Activated T-cell treated with anti-CD3 and anti-CD28 coated beads, Interleukin-2, amount 50 U/mL, for 24 hours (primary cell): Measurements from ENCODE around the gene OR9G1.
"Not testable (repeated sequence)": the region's sequence is repeated elsewhere in the genome, so short reads cannot be mapped to it uniquely, and the experiment has no call there.

Source experiments
- DNase-seq: peaks from one replicate; pipeline ENCODE4 v3.0.0-alpha.2; 2020
- H3K27ac Mint-ChIP-seq: 2 replicates; pipeline ENCODE4 v1.8.0; 2020; ENCODE audit warnings: mild to moderate bottlenecking, mixed read lengths
- H3K27me3 Mint-ChIP-seq: 2 replicates; pipeline ENCODE4 v1.8.0; 2020; ENCODE audit warnings: mixed read lengths
- H3K36me3 Mint-ChIP-seq: 2 replicates; pipeline ENCODE4 v1.8.0; 2020; ENCODE audit warnings: low read depth, mixed read lengths
- H3K4me1 Mint-ChIP-seq: 2 replicates; pipeline ENCODE4 v1.8.0; 2020; ENCODE audit warnings: low read depth, mixed read lengths
- H3K4me3 Mint-ChIP-seq: 2 replicates; pipeline ENCODE4 v1.8.0; 2020; ENCODE audit warnings: mild to moderate bottlenecking, moderate library complexity, mixed read lengths
- H3K9me3 Mint-ChIP-seq: 2 replicates; pipeline ENCODE4 v1.8.0; 2020; ENCODE audit warnings: mixed read lengths

OR9G1 gene, protein sequence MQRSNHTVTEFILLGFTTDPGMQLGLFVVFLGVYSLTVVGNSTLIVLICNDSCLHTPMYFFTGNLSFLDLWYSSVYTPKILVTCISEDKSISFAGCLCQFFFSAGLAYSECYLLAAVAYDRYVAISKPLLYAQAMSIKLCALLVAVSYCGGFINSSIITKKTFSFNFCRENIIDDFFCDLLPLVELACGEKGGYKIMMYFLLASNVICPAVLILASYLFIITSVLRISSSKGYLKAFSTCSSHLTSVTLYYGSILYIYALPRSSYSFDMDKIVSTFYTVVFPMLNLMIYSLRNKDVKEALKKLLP

GRCh38 chr11:56698795-56699194, at the start of gene OR9G1:
Gene OR9G1 (plus strand): TSS chr11:56699095. CDS start chr11:56700388, 1,293 bp downstream.
- Mint-ChIP-seq H3K27ac (no peak within 1 kb of the TSS), H3K4me3 (no peak within 1 kb of the TSS), H3K27me3 (no peaks in the 10 kb centered on the region), H3K9me3 (peaks cover 3% of the 10 kb centered on the region), H3K36me3 (no peaks in the 10 kb centered on the region), H3K4me1 (no peaks in the 10 kb centered on the region)
- DNase-seq: no peak

DNA sequence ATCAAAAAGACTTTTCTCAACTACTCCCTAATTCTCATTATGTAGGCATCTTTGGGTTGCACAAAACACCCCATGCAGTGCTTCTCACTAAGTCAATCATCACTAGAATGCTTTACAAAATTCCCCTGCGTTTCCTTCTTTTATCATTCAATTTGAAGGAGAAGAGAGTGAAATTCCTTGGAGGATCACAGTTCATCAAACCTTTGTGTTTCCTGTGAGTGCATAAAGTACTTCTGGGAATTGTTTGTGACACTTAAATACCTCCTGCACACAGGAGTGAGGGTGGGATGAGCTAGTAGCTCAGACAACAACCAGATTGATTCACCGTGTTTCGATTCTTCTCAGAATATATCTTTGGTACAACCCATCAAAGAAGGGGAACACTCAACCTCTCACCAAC, 39.1 kb upstream of the OR9G1 start:
- Mint-ChIP-seq H3K4me1 (no peaks in the 10 kb centered on the region), H3K36me3 (no peaks in the 10 kb centered on the region), H3K9me3 (peaks cover 10% of the 10 kb centered on the region), H3K4me3 (no peak overlapping the region), H3K27me3 (no peaks in the 10 kb centered on the region), H3K27ac (no peak overlapping the region)
- no peak for DNase-seq

DNA sequence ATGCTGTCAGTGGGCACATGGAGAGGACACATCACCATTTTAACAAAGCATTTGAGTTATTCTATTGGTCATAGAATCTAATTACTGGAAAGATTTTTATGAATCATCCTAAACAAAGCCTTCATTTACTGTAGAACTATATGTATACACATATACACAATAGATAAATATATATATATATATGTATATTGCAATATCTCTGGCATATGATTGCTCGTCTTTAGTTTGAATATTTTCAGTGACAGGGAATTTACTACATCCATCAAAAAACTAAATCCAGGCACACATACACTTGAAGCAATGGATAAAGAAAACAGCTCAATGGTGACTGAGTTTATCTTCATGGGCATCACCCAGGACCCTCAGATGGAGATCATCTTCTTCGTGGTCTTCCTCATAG, 35.5 kb upstream of the OR9G1 start, which contains the start of gene OR5AR1:
TSS of gene OR5AR1 (plus strand) at position 301 of the 400 bp plus-strand sequence. CDS start at position 301, 0 bp downstream.
- no peak within 1 kb of the TSS for H3K27ac Mint-ChIP-seq
- H3K36me3 Mint-ChIP-seq: no peaks in the 10 kb centered on the region

GRCh38 chr11:56670984-56671383, 27.9 kb upstream of the OR9G1 start:
- Mint-ChIP-seq H3K27ac (no peak overlapping the region), H3K4me3 (no peak overlapping the region), H3K9me3 (peaks cover 6% of the 10 kb centered on the region), H3K36me3 (no peaks in the 10 kb centered on the region), H3K27me3 (no peaks in the 10 kb centered on the region), H3K4me1 (no peaks in the 10 kb centered on the region)
- no peak for DNase-seq

More for the DNA sequence above, 35.5 kb upstream of the OR9G1 start, which contains the start of gene OR5AR1:
- Mint-ChIP-seq H3K4me3 (no peak within 1 kb of the TSS), H3K9me3 (peaks cover 4% of the 10 kb centered on the region), H3K27me3 (no peaks in the 10 kb centered on the region), H3K4me1 (no peaks in the 10 kb centered on the region)
- DNase-seq: no peak

DNA sequence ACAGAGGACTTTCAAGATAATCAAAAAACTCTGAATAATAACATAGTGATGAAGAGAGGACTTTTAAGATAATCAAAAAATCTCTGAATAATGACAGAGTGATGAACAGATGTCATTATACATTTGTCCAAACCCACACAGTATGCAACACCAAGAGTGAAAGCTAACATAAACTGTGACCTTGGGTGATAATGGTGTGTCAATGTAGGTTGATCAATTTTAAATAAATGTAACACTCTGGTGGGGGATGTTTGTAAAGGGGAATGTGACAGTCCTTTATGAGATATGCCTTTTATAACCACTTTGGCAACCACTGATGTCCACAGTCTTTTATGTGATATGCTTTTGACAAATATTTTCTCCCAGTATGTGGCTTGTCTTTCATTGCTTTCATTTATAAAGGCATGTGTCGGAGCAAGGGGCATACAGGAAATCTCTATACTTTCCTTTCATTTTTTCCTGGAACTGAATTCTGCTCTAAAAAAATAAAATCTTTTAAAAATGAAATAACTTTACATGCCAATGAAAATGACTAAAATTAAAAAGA, 10.3 kb upstream of the OR9G1 start:
- Mint-ChIP-seq H3K36me3 (no peaks in the 10 kb centered on the region), H3K4me1 (no peaks in the 10 kb centered on the region), H3K27me3 (no peaks in the 10 kb centered on the region), H3K9me3 (peaks cover 16% of the 10 kb centered on the region), H3K27ac (no peak overlapping the region), H3K4me3 (no peak overlapping the region)
- no peak for DNase-seq

- H3K36me3 Mint-ChIP-seq, H3K4me3 Mint-ChIP-seq: not testable (repeated sequence)
Measured at GRCh38 chr11:56691179-56691578, 7.7 kb upstream of the OR9G1 start.

GRCh38 chr11:56693428-56693827, 5.5 kb upstream of the OR9G1 start:
- H3K36me3 Mint-ChIP-seq: no peaks in the 10 kb centered on the region
- no peak overlapping the region for H3K27ac Mint-ChIP-seq
- H3K9me3 Mint-ChIP-seq: peaks cover 3% of the 10 kb centered on the region
- no peak overlapping the region for H3K4me3 Mint-ChIP-seq
- no peaks in the 10 kb centered on the region for H3K27me3 Mint-ChIP-seq
- no peaks in the 10 kb centered on the region for H3K4me1 Mint-ChIP-seq
- DNase-seq: no peak

More at GRCh38 chr11:56691179-56691578, 7.7 kb upstream of the OR9G1 start:
- H3K27me3 Mint-ChIP-seq, DNase-seq, H3K9me3 Mint-ChIP-seq, H3K4me1 Mint-ChIP-seq, H3K27ac Mint-ChIP-seq: not testable (repeated sequence)

DNA sequence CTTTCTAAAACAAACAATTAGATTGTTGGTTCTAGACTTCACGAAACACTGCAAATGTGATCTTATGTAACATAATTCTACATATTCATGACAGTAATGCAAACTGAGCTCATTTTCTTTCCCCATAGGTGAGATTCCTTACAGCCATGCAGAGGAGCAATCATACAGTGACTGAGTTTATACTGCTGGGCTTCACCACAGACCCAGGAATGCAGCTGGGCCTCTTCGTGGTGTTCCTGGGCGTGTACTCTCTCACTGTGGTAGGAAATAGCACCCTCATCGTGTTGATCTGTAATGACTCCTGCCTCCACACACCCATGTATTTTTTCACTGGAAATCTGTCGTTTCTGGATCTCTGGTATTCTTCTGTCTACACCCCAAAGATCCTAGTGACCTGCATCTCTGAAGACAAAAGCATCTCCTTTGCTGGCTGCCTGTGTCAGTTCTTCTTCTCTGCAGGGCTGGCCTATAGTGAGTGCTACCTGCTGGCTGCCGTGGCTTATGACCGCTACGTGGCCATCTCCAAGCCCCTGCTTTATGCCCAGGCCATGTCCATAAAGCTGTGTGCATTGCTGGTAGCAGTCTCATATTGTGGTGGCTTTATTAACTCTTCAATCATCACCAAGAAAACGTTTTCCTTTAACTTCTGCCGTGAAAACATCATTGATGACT, 1.5 kb downstream of the OR9G1 start:
- Mint-ChIP-seq H3K27me3 (no peaks in the 10 kb centered on the region), H3K9me3 (peaks cover 3% of the 10 kb centered on the region), H3K4me3 (no peak overlapping the region), H3K27ac (no peak overlapping the region), H3K4me1 (no peaks in the 10 kb centered on the region), H3K36me3 (no peaks in the 10 kb centered on the region)
- DNase-seq: no peak

- H3K9me3 Mint-ChIP-seq: peaks cover 3% of the 10 kb centered on the region
- no peak overlapping the region for H3K27ac Mint-ChIP-seq
- no peaks in the 10 kb centered on the region for H3K27me3 Mint-ChIP-seq
- H3K4me1 Mint-ChIP-seq: no peaks in the 10 kb centered on the region
- no peaks in the 10 kb centered on the region for H3K36me3 Mint-ChIP-seq
- DNase-seq: no peak
- H3K4me3 Mint-ChIP-seq: no peak overlapping the region
Measured at GRCh38 chr11:56700914-56701485, 2.1 kb downstream of the OR9G1 start.

- Mint-ChIP-seq H3K36me3 (no peaks in the 10 kb centered on the region), H3K4me3 (no peak overlapping the region), H3K27ac (no peak overlapping the region), H3K4me1 (no peaks in the 10 kb centered on the region), H3K27me3 (no peaks in the 10 kb centered on the region), H3K9me3 (peaks cover 2% of the 10 kb centered on the region)
- DNase-seq: no peak
Measured at GRCh38 chr11:56705784-56706396, 7.0 kb downstream of the OR9G1 start.

GRCh38 chr11:56706486-56706885, 7.6 kb downstream of the OR9G1 start:
- Mint-ChIP-seq H3K9me3 (peaks cover 6% of the 10 kb centered on the region), H3K4me3 (no peak overlapping the region), H3K27ac (no peak overlapping the region), H3K36me3 (no peaks in the 10 kb centered on the region), H3K4me1 (no peaks in the 10 kb centered on the region), H3K27me3 (no peaks in the 10 kb centered on the region)
- no peak for DNase-seq

- no peaks in the 10 kb centered on the region for H3K27me3 Mint-ChIP-seq
- no peak overlapping the region for H3K4me3 Mint-ChIP-seq
- H3K9me3 Mint-ChIP-seq: peaks cover 21% of the 10 kb centered on the region
- no peak overlapping the region for H3K27ac Mint-ChIP-seq
- H3K4me1 Mint-ChIP-seq: no peaks in the 10 kb centered on the region
- DNase-seq: no peak
- H3K36me3 Mint-ChIP-seq: no peaks in the 10 kb centered on the region
Measured at GRCh38 chr11:56714206-56714605, 15.3 kb downstream of the OR9G1 start.

DNA sequence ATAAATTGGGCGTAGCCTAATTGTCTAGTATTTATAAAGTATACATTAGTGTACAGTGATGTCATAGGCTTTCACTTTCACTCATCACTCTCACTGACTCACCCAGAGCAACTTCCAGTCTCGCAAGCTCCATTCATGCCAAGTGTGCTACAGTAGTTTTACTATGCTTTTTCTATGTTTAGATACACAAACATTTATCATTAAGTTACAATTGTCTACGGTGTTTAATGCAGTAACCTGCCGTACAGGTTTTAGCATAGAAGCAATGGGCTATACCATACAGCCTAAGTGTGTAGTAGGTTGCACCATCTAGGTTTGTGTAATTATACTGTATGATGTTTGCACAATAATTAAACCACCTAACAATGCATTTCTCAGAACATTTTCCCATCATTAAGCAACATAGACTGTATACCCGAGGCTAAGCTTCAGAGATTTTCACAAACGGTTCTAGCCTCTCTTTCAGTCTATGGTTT, 17.5 kb downstream of the OR9G1 start:
- H3K36me3 Mint-ChIP-seq: no peaks in the 10 kb centered on the region

DNA sequence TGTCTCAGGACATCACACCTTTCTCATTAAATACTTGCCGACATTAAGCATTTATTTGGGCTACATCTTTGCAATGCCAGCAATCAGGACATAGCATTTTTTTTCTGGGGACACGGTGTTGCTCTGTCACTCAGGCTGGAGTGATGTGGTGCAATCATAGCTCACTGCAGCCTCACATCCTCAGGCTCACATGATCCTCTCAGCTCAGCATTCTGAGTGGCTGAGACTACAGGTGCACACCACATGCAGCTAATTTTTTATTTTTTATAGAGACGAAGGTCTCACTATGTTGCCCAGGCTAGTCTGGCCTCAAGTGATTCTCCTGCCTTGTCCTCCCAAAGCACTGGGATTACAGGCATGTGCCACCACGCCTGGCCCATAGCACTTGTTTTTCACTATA, 21.6 kb downstream of the OR9G1 start:
- Mint-ChIP-seq H3K27ac (no peak overlapping the region), H3K4me3 (no peak overlapping the region), H3K9me3 (peaks cover 5% of the 10 kb centered on the region), H3K27me3 (no peaks in the 10 kb centered on the region), H3K4me1 (no peaks in the 10 kb centered on the region), H3K36me3 (no peaks in the 10 kb centered on the region)
- no peak for DNase-seq

More for the DNA sequence above, 17.5 kb downstream of the OR9G1 start:
- no peak for DNase-seq
- Mint-ChIP-seq H3K27me3 (no peaks in the 10 kb centered on the region), H3K9me3 (peaks cover 20% of the 10 kb centered on the region), H3K27ac (no peak overlapping the region), H3K4me3 (no peak overlapping the region), H3K4me1 (no peaks in the 10 kb centered on the region)
